HEK293 (cell line): Measurements from ENCODE around the gene AKAP6.

Experiments used
- CTCF ChIA-PET: fragments of 350-600 bp; formaldehyde crosslinking; extraction: SDS; loops from one replicate; lab custom pipeline; 2021; ENCODE audit warnings: antibody characterized with exemption; lab: Yijun Ruan, JAX
- POLR2A ChIA-PET: fragments of 300-600 bp; formaldehyde crosslinking; extraction: SDS; loops from one replicate; lab custom pipeline; 2020; ENCODE audit warnings: antibody characterized with exemption, inconsistent platforms; lab: Yijun Ruan, JAX
- H3K27ac ChIP-seq: fragments of 200-500 bp; sonication (Bioruptor generic); 2 replicates; pipeline ENCODE4 v1.5.1; 2014; ENCODE audit warnings: low read depth, low read length, control low read depth, inconsistent platforms; ENCODE audit errors: extremely low read depth
- H3K36me3 ChIP-seq, 2 experiments: fragments of 200-500 bp in 1 of 2; sonication (Bioruptor generic) in 1 of 2; 1 replicate in 1 of 2; 2 replicates in 1 of 2; pipeline ENCODE4 v1.5.1; 2014 to 2017; ENCODE audit warnings: inconsistent platforms in 2 of 2, low read length in 2 of 2; ENCODE audit not compliant: control insufficient read depth in 2 of 2, insufficient read depth in 1 of 2
- H3K4me1 ChIP-seq: fragments of 200-500 bp; sonication (Bioruptor generic); 2 replicates; pipeline ENCODE4 v1.5.1; 2014; ENCODE audit warnings: mild to moderate bottlenecking, low read length, inconsistent platforms; ENCODE audit not compliant: control insufficient read depth, insufficient read depth
- H3K4me3 ChIP-seq: 2 replicates; pipeline ENCODE4 v1.5.1; 2011; ENCODE audit warnings: low read depth, mild to moderate bottlenecking, control low read depth, low read length, moderate library complexity
- H3K9me3 ChIP-seq: fragments of 200-500 bp; sonication (Bioruptor generic); 2 replicates; pipeline ENCODE4 v1.5.1; 2014; ENCODE audit warnings: low read depth, low read length, inconsistent platforms; ENCODE audit not compliant: control insufficient read depth, insufficient read depth
- BCL11A ChIP-seq: fragments of 450-650 bp; formaldehyde crosslinking; IDR thresholded peaks from 2 replicates; pipeline ENCODE4 v1.5.1; 2016; ENCODE audit warnings: low read depth, missing biosample characterization, missing genetic modification characterization
- GLI2 ChIP-seq: fragments of 450-650 bp; formaldehyde crosslinking; IDR thresholded peaks from 2 replicates; pipeline ENCODE4; 2017; ENCODE audit warnings: missing biosample characterization, missing genetic modification characterization, low read depth, borderline replicate concordance
- HIC1 ChIP-seq: fragments of 450-650 bp; formaldehyde crosslinking; IDR thresholded peaks from 2 replicates; pipeline ENCODE4 v1.5.1; 2016; ENCODE audit warnings: missing biosample characterization, missing genetic modification characterization
- KLF17 ChIP-seq: fragments of 450-650 bp; formaldehyde crosslinking; IDR thresholded peaks from 2 replicates; pipeline ENCODE4 v1.5.1; 2016; ENCODE audit warnings: missing biosample characterization, missing genetic modification characterization
- OSR2 ChIP-seq: fragments of 450-650 bp; formaldehyde crosslinking; IDR thresholded peaks from 2 replicates; pipeline ENCODE4 v1.5.1; 2016; ENCODE audit warnings: missing biosample characterization, missing genetic modification characterization
- SCRT2 ChIP-seq: fragments of 450-650 bp; formaldehyde crosslinking; IDR thresholded peaks from 2 replicates; pipeline ENCODE4 v1.5.1; 2016; ENCODE audit warnings: missing biosample characterization, missing genetic modification characterization
- SP2 ChIP-seq: fragments of 450-650 bp; formaldehyde crosslinking; IDR thresholded peaks from 2 replicates; pipeline ENCODE4 v1.5.1; 2016; ENCODE audit warnings: missing biosample characterization, missing genetic modification characterization
- ZNF10 ChIP-seq: fragments of 450-650 bp; formaldehyde crosslinking; IDR thresholded peaks from 2 replicates; pipeline ENCODE4 v1.5.1; 2017; ENCODE audit warnings: missing biosample characterization, missing genetic modification characterization
- ZNF324 ChIP-seq: fragments of 450-650 bp; formaldehyde crosslinking; IDR thresholded peaks from 2 replicates; pipeline ENCODE4 v1.5.1; 2016; ENCODE audit warnings: missing biosample characterization, missing genetic modification characterization
- ZNF488 ChIP-seq: fragments of 450-650 bp; formaldehyde crosslinking; IDR thresholded peaks from 2 replicates; pipeline ENCODE4 v1.5.1; 2016; ENCODE audit warnings: missing biosample characterization, missing genetic modification characterization
- ZNF514 ChIP-seq: fragments of 450-650 bp; formaldehyde crosslinking; IDR thresholded peaks from 2 replicates; pipeline ENCODE4 v1.5.1; 2016; ENCODE audit warnings: missing biosample characterization, missing genetic modification characterization
- ZNF549 ChIP-seq: fragments of 450-650 bp; IDR thresholded peaks from 2 replicates; pipeline ENCODE4 v1.5.1; 2018; ENCODE audit warnings: missing biosample characterization, missing genetic modification characterization, mild to moderate bottlenecking, inconsistent platforms, moderate library complexity
- ZNF701 ChIP-seq: fragments of 450-650 bp; formaldehyde crosslinking; IDR thresholded peaks from 2 replicates; pipeline ENCODE4 v1.5.1; 2016; ENCODE audit warnings: missing biosample characterization, missing genetic modification characterization
- ZNF747 ChIP-seq: fragments of 450-650 bp; formaldehyde crosslinking; IDR thresholded peaks from 2 replicates; pipeline ENCODE4 v1.5.1; 2016; ENCODE audit warnings: missing biosample characterization, missing genetic modification characterization
- ZNF76 ChIP-seq: fragments of 450-650 bp; formaldehyde crosslinking; IDR thresholded peaks from 2 replicates; pipeline ENCODE4; 2016; ENCODE audit warnings: low read depth, missing biosample characterization, missing genetic modification characterization, borderline replicate concordance
- ZNF843 ChIP-seq: fragments of 450-650 bp; formaldehyde crosslinking; IDR thresholded peaks from 2 replicates; pipeline ENCODE4 v1.5.1; 2016; ENCODE audit warnings: missing biosample characterization, missing genetic modification characterization
- ZXDB ChIP-seq: fragments of 450-650 bp; formaldehyde crosslinking; IDR thresholded peaks from 2 replicates; pipeline ENCODE4 v1.5.1; 2016; ENCODE audit warnings: missing biosample characterization, missing genetic modification characterization
- TF ChIP-seq, protein P1 (sequence below): fragments of 450-650 bp; formaldehyde crosslinking; IDR thresholded peaks from 2 replicates; pipeline ENCODE4 v1.5.1; 2016; ENCODE audit warnings: missing biosample characterization, missing genetic modification characterization
- TF ChIP-seq, protein P2 (sequence below): fragments of 450-650 bp; formaldehyde crosslinking; IDR thresholded peaks from 2 replicates; pipeline ENCODE4 v1.5.1; 2016; ENCODE audit warnings: missing biosample characterization, missing genetic modification characterization
- TF ChIP-seq, protein P3 (sequence below): sonication (generic); formaldehyde crosslinking; IDR thresholded peaks from 2 replicates; pipeline ENCODE4 v1.8.1; 2022; ENCODE audit warnings: mild to moderate bottlenecking, moderate library complexity, missing genetic modification reagents
- TF ChIP-seq, protein P4 (sequence below): fragments of 450-650 bp; formaldehyde crosslinking; IDR thresholded peaks from 2 replicates; pipeline ENCODE4 v1.5.1; 2016; ENCODE audit warnings: missing biosample characterization, missing genetic modification characterization
- TF ChIP-seq, protein P5 (sequence below): fragments of 450-650 bp; IDR thresholded peaks from 2 replicates; pipeline ENCODE4 v1.5.1; 2018; ENCODE audit warnings: missing biosample characterization, missing genetic modification characterization

AKAP6 gene

DNA sequence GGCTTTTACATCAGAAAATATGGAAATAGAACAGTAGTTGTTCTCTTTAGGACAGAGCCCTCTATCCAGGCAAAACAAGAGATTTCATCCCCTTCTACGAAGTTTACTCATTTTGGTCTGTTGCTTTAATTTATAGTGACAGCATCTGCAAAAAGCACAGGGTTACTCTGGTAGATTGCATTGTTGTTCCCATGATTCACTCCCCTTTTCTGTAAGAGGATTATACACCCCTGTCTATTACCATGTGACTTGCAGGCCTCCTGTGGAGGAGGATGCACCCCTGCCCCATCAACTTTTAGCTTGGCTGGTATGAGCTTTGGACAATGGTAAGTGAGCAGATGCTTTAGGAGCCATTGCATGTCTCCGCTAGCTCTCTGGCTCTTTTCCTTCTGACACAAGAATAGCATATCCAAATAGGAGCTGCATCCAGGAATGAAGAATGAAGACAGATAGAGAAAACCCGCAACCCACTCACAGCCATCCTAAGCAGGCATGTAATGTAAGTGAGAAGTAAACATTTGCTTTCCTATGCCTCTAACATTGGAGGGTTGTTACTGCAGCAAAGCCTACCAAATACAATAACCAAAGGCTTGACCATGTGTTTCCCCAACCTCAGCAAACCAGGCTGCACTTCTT is 304.2 kb downstream of the AKAP6 start:
- ChIA-PET POLR2A (no interaction called here), CTCF (interaction anchor here (0.7 kb wide), 1 partner anchor 1449 kb away, joined by 4 read pairs; no protein-coding TSS in a partner anchor)
- TF ChIP-seq BCL11A (tag by site-specific recombination), result no peak
- TF ChIP-seq ZNF324 (tag by site-specific recombination), result no peak
- no peak for TF ChIP-seq GLI2 (tag by site-specific recombination)
- TF ChIP-seq, protein P1, sequence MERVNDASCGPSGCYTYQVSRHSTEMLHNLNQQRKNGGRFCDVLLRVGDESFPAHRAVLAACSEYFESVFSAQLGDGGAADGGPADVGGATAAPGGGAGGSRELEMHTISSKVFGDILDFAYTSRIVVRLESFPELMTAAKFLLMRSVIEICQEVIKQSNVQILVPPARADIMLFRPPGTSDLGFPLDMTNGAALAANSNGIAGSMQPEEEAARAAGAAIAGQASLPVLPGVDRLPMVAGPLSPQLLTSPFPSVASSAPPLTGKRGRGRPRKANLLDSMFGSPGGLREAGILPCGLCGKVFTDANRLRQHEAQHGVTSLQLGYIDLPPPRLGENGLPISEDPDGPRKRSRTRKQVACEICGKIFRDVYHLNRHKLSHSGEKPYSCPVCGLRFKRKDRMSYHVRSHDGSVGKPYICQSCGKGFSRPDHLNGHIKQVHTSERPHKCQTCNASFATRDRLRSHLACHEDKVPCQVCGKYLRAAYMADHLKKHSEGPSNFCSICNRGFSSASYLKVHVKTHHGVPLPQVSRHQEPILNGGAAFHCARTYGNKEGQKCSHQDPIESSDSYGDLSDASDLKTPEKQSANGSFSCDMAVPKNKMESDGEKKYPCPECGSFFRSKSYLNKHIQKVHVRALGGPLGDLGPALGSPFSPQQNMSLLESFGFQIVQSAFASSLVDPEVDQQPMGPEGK (tag by site-specific recombination), result no peak
- TF ChIP-seq ZXDB (tag by site-specific recombination), result no peak
- no peak for TF ChIP-seq SCRT2 (tag by site-specific recombination)
- H3K4me1 ChIP-seq, result peaks cover 11% of the 10 kb centered on the region
- no peak overlapping the region for H3K27ac ChIP-seq
- H3K9me3 ChIP-seq, result no peaks in the 10 kb centered on the region
- H3K36me3 ChIP-seq, result no peaks in the 10 kb centered on the region
- H3K4me3 ChIP-seq, result no peak overlapping the region

DNA sequence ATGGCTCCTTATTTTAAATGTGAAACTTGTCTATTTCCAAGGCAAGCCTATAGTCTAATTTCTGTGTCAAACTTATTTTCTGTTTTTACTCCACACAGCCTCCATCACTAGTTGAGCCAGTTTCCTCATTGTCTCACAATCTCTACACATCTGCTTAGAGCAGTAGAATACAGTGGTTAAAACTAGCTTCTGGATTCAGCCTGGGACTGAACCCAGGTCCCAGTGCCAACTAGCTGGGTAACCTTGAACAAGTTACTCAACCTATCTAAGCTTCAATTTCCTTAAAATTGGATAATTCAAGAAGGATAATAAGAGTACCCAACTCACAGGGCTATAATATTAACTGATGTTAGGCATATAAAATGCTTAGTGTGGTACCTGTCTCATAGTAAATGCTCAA is 304.8 kb downstream of the AKAP6 start:
- Histone ChIP-seq H3K4me1 (peaks cover 11% of the 10 kb centered on the region), H3K4me3 (no peak overlapping the region), H3K27ac (no peak overlapping the region), H3K9me3 (no peaks in the 10 kb centered on the region), H3K36me3 (no peaks in the 10 kb centered on the region)
- TF ChIP-seq ZNF549 (tag by site-specific recombination) (no peak), HIC1 (no peak), ZNF10 (tag by site-specific recombination) (no peak), KLF17 (tag by site-specific recombination) (no peak), SP2 (tag by site-specific recombination) (no peak), ZNF843 (no peak), ZNF514 (tag by site-specific recombination) (no peak), ZNF488 (tag by site-specific recombination) (no peak), ZNF747 (no peak), ZNF76 (no peak), OSR2 (no peak), ZNF701 (no peak)
- TF ChIP-seq, protein P2, sequence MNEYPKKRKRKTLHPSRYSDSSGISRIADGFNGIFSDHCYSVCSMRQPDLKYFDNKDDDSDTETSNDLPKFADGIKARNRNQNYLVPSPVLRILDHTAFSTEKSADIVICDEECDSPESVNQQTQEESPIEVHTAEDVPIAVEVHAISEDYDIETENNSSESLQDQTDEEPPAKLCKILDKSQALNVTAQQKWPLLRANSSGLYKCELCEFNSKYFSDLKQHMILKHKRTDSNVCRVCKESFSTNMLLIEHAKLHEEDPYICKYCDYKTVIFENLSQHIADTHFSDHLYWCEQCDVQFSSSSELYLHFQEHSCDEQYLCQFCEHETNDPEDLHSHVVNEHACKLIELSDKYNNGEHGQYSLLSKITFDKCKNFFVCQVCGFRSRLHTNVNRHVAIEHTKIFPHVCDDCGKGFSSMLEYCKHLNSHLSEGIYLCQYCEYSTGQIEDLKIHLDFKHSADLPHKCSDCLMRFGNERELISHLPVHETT, result no peak
- TF ChIP-seq, protein P3, sequence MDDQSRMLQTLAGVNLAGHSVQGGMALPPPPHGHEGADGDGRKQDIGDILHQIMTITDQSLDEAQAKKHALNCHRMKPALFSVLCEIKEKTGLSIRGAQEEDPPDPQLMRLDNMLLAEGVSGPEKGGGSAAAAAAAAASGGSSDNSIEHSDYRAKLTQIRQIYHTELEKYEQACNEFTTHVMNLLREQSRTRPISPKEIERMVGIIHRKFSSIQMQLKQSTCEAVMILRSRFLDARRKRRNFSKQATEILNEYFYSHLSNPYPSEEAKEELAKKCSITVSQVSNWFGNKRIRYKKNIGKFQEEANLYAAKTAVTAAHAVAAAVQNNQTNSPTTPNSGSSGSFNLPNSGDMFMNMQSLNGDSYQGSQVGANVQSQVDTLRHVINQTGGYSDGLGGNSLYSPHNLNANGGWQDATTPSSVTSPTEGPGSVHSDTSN (CRISPR knock-in tag), result no peak
- TF ChIP-seq, protein P4, sequence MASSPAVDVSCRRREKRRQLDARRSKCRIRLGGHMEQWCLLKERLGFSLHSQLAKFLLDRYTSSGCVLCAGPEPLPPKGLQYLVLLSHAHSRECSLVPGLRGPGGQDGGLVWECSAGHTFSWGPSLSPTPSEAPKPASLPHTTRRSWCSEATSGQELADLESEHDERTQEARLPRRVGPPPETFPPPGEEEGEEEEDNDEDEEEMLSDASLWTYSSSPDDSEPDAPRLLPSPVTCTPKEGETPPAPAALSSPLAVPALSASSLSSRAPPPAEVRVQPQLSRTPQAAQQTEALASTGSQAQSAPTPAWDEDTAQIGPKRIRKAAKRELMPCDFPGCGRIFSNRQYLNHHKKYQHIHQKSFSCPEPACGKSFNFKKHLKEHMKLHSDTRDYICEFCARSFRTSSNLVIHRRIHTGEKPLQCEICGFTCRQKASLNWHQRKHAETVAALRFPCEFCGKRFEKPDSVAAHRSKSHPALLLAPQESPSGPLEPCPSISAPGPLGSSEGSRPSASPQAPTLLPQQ (tag by site-specific recombination), result no peak
- TF ChIP-seq, protein P5, sequence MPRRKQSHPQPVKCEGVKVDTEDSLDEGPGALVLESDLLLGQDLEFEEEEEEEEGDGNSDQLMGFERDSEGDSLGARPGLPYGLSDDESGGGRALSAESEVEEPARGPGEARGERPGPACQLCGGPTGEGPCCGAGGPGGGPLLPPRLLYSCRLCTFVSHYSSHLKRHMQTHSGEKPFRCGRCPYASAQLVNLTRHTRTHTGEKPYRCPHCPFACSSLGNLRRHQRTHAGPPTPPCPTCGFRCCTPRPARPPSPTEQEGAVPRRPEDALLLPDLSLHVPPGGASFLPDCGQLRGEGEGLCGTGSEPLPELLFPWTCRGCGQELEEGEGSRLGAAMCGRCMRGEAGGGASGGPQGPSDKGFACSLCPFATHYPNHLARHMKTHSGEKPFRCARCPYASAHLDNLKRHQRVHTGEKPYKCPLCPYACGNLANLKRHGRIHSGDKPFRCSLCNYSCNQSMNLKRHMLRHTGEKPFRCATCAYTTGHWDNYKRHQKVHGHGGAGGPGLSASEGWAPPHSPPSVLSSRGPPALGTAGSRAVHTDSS (tag by site-specific recombination), result no peak
- ChIA-PET CTCF (interaction anchor here (0.7 kb wide), 1 partner anchor 1448 kb away, joined by 4 read pairs; no protein-coding TSS in a partner anchor), POLR2A (no interaction called here)
